Fibroblast of peridontal ligament (primary cell): ENCODE results near the gene PKD1L1.
"Not testable (repeated sequence)": the region's sequence is repeated elsewhere in the genome, so short reads cannot be mapped to it uniquely, and the experiment has no call there.

Experiments used
- DNase-seq: peaks from one replicate; pipeline ENCODE4 v3.0.0-alpha.2; 2010; ENCODE audit errors: extremely low read depth

The PKD1L1 gene

GRCh38 chr7:47818796-47819606 lies 129.3 kb downstream of the PKD1L1 start:
- peak; percentile 93 for DNase-seq

- no peak for DNase-seq
Measured at GRCh38 chr7:47817917-47818316, 130.3 kb downstream of the PKD1L1 start.

GRCh38 chr7:47816647-47817046 lies 131.6 kb downstream of the PKD1L1 start:
- peak; percentile 71 for DNase-seq

- DNase-seq: no peak
Measured at GRCh38 chr7:47815867-47816266, 132.4 kb downstream of the PKD1L1 start.

GRCh38 chr7:47814905-47815613 lies 133.2 kb downstream of the PKD1L1 start:
- no peak for DNase-seq

GRCh38 chr7:47813620-47814260 lies 134.5 kb downstream of the PKD1L1 start:
- no peak for DNase-seq

GRCh38 chr7:47812429-47813136 lies 135.7 kb downstream of the PKD1L1 start:
- no peak for DNase-seq

- no peak for DNase-seq
Measured at GRCh38 chr7:47811632-47812380, 136.5 kb downstream of the PKD1L1 start.

- no peak for DNase-seq
Measured at GRCh38 chr7:47809387-47809786, 138.9 kb downstream of the PKD1L1 start.

- DNase-seq: no peak
Measured at GRCh38 chr7:47808321-47808720, 139.9 kb downstream of the PKD1L1 start.

GRCh38 chr7:47807756-47808155 lies 140.5 kb downstream of the PKD1L1 start:
- no peak for DNase-seq

- no peak for DNase-seq
Measured at GRCh38 chr7:47807126-47807525, 141.1 kb downstream of the PKD1L1 start.

GRCh38 chr7:47806701-47807103 lies 141.6 kb downstream of the PKD1L1 start:
- DNase-seq: no peak

GRCh38 chr7:47804767-47805545 lies 143.3 kb downstream of the PKD1L1 start:
- DNase-seq: no peak

- DNase-seq: no peak
Measured at GRCh38 chr7:47803846-47804245, 144.4 kb downstream of the PKD1L1 start.

GRCh38 chr7:47803025-47803424 lies 145.2 kb downstream of the PKD1L1 start:
- no peak for DNase-seq

GRCh38 chr7:47801423-47801822 lies 146.8 kb downstream of the PKD1L1 start:
- DNase-seq: no peak

- no peak for DNase-seq
Measured at GRCh38 chr7:47799524-47799923, 148.7 kb downstream of the PKD1L1 start.

- no peak for DNase-seq
Measured at GRCh38 chr7:47796347-47796746, 151.9 kb downstream of the PKD1L1 start.

- peak; percentile 97 for DNase-seq
Measured at GRCh38 chr7:47795631-47796030, 152.6 kb downstream of the PKD1L1 start.

GRCh38 chr7:47795126-47795525 lies 153.1 kb downstream of the PKD1L1 start:
- DNase-seq: not testable (repeated sequence)
